Panc1 (cell line): ENCODE measurements around the gene UBE2V1.

ENCODE experiments used
- CTCF ChIP-seq: fragments of 450-650 bp; IDR thresholded peaks from 2 replicates; pipeline ENCODE4 v1.5.1; 2017; ENCODE audit warnings: mild to moderate bottlenecking
- REST ChIP-seq, 2 experiments: IDR thresholded peaks; 2 replicates each; pipeline ENCODE4 v1.6.1; 2011 to 2012; ENCODE audit warnings: low read depth in 2 of 2, control low read depth in 1 of 2, low read length in 1 of 2, mild to moderate bottlenecking in 1 of 2, moderate library complexity in 1 of 2; ENCODE audit not compliant: insufficient read depth in 1 of 2

- TF ChIP-seq REST (IDR thresholded peaks at IDR 0.05; ENCODE audit: insufficient read depth in 1 of 2, low read depth in 2 of 2, low read length in 1 of 2) (no peak), CTCF (no peak)
Observed at GRCh38 chr20:50146214-50146613, 33.3 kb upstream of the UBE2V1 start.
